IMR-90 (cell line): ENCODE results near the gene ZNF407. TPM values are rescaled to one million over a fixed set of nuclear protein-coding genes. Genes with fewer than 3 reads are reported as not detected.

ENCODE experiments used
- ATAC-seq: fragments of 200-7000 bp; cut with Tn5 transposase; 2 replicates; pipeline ENCODE4 v1.9.1; 2020; ENCODE audit warnings: low read depth, mild to moderate bottlenecking, moderate library complexity
- BruUV-seq: library from RNA; stranded (reverse); fragments of 400-500 nt; replicated peaks from 2 replicates; lab custom pipeline; 2021; lab: Mats Ljungman, UMichigan
- CTCF ChIA-PET: fragments of 300-600 bp; formaldehyde crosslinking; extraction: SDS; loops from one replicate; lab custom pipeline; 2021; ENCODE audit warnings: antibody characterized with exemption; lab: Yijun Ruan, JAX
- POLR2A ChIA-PET: fragments of 300-600 bp; sonication (Branson Sonifier 250); formaldehyde crosslinking; loops from one replicate; lab custom pipeline; 2022; ENCODE audit warnings: antibody characterized with exemption; ENCODE audit not compliant: unreplicated experiment; lab: Charles Lee
- DNase-seq: peaks from one replicate; pipeline ENCODE4 v3.0.0; 2013
- H2AFZ ChIP-seq: replicated peaks from 2 replicates; pipeline ENCODE3; 2013; ENCODE audit warnings: low read length, mild to moderate bottlenecking; ENCODE audit not compliant: poor library complexity
- H2AK5ac ChIP-seq: 2 replicates; pipeline ENCODE4 v1.6.1; 2013; ENCODE audit warnings: low read depth, low read length, inconsistent platforms
- H2AK9ac ChIP-seq: replicated peaks from 2 replicates; pipeline ENCODE3; 2013; ENCODE audit warnings: mild to moderate bottlenecking, low read depth, low read length, moderate library complexity; ENCODE audit not compliant: poor library complexity
- H2BK120ac ChIP-seq: 2 replicates; pipeline ENCODE4 v1.6.1; 2013; ENCODE audit warnings: low read depth, low read length, inconsistent platforms
- H2BK15ac ChIP-seq: 3 replicates; pipeline ENCODE4 v1.6.1; 2013; ENCODE audit warnings: low read depth, low read length, inconsistent platforms
- H2BK20ac ChIP-seq: 2 replicates; pipeline ENCODE4 v1.6.1; 2013; ENCODE audit warnings: low read depth, mild to moderate bottlenecking, inconsistent platforms, low read length, moderate library complexity
- H2BK5ac ChIP-seq: 2 replicates; pipeline ENCODE4 v1.6.1; 2013; ENCODE audit warnings: mild to moderate bottlenecking, low read depth, low read length, inconsistent platforms; ENCODE audit not compliant: poor library complexity, severe bottlenecking
- H3K14ac ChIP-seq: replicated peaks from 2 replicates; pipeline ENCODE4 v1.6.1; 2013; ENCODE audit warnings: low read depth, low read length, inconsistent platforms
- H3K18ac ChIP-seq: 2 replicates; pipeline ENCODE4 v1.6.1; 2013; ENCODE audit warnings: low read depth, low read length, control low read depth
- H3K23ac ChIP-seq: 2 replicates; pipeline ENCODE4 v1.6.1; 2013; ENCODE audit warnings: low read depth, low read length, inconsistent platforms
- H3K27ac ChIP-seq: 2 replicates; pipeline ENCODE4 v1.5.1; 2013; ENCODE audit warnings: mild to moderate bottlenecking, control low read depth, low read length; ENCODE audit not compliant: insufficient read depth
- H3K27me3 ChIP-seq: 2 replicates; pipeline ENCODE4 v1.6.1; 2013; ENCODE audit warnings: low read length; ENCODE audit not compliant: control insufficient read depth, insufficient read depth
- H3K36me3 ChIP-seq: 2 replicates; pipeline ENCODE4 v1.6.1; 2013; ENCODE audit warnings: low read length, mixed read lengths; ENCODE audit not compliant: control insufficient read depth, insufficient read depth
- H3K4ac ChIP-seq: 2 replicates; pipeline ENCODE4 v1.6.1; 2013; ENCODE audit warnings: low read depth, low read length, inconsistent platforms
- H3K4me1 ChIP-seq: 2 replicates; pipeline ENCODE4 v1.6.1; 2013; ENCODE audit warnings: low read length, mixed read lengths; ENCODE audit not compliant: control insufficient read depth, insufficient read depth
- H3K4me2 ChIP-seq: 2 replicates; pipeline ENCODE4 v1.6.1; 2013; ENCODE audit warnings: low read depth, mild to moderate bottlenecking, control low read depth, low read length, moderate library complexity
- H3K4me3 ChIP-seq: 2 replicates; pipeline ENCODE4 v1.5.1; 2013; ENCODE audit warnings: low read depth, mild to moderate bottlenecking, control low read depth, low read length, moderate library complexity; ENCODE audit not compliant: insufficient read depth
- H3K56ac ChIP-seq: 2 replicates; pipeline ENCODE4 v1.6.1; 2013; ENCODE audit warnings: low read length, inconsistent platforms; ENCODE audit not compliant: insufficient read depth; ENCODE audit errors: extremely low read depth
- H3K79me1 ChIP-seq, 2 experiments: 2 replicates each; pipeline ENCODE4 v1.6.1; 2013; ENCODE audit warnings: low read length in 2 of 2, inconsistent platforms in 1 of 2, low read depth in 1 of 2
- H3K9ac ChIP-seq: 2 replicates; pipeline ENCODE4 v1.6.1; 2013; ENCODE audit warnings: low read depth, low read length, control low read depth
- H3K9me1 ChIP-seq: 2 replicates; pipeline ENCODE4 v1.6.1; 2013; ENCODE audit warnings: low read length, inconsistent platforms; ENCODE audit not compliant: insufficient read depth
- H3K9me3 ChIP-seq: 2 replicates; pipeline ENCODE4 v1.6.1; 2013; ENCODE audit warnings: low read length; ENCODE audit not compliant: control insufficient read depth, insufficient read depth
- H4K20me1 ChIP-seq: 2 replicates; pipeline ENCODE4 v1.6.1; 2013; ENCODE audit warnings: low read length, inconsistent platforms; ENCODE audit not compliant: insufficient read depth
- H4K5ac ChIP-seq: 2 replicates; pipeline ENCODE4 v1.6.1; 2013; ENCODE audit warnings: mild to moderate bottlenecking, low read depth, low read length, control low read depth
- H4K8ac ChIP-seq, 2 experiments: 2 replicates each; pipeline ENCODE4 v1.6.1; 2013; ENCODE audit warnings: low read depth in 2 of 2, low read length in 2 of 2, control low read depth in 1 of 2, inconsistent platforms in 1 of 2
- H4K91ac ChIP-seq: 2 replicates; pipeline ENCODE4 v1.6.1; 2013; ENCODE audit warnings: low read depth, low read length, inconsistent platforms; ENCODE audit not compliant: insufficient read depth
- BHLHE40 ChIP-seq: fragments of 150-350 bp; IDR thresholded peaks from 2 replicates; pipeline ENCODE4 v1.6.1; 2016; ENCODE audit warnings: mild to moderate bottlenecking, low read depth, low read length
- CEBPB ChIP-seq: IDR thresholded peaks from 2 replicates; pipeline ENCODE4 v1.6.1; 2012; ENCODE audit warnings: low read depth, low read length, improper control_type of control experiment
- CHD1 ChIP-seq: IDR thresholded peaks from 2 replicates; pipeline ENCODE4 v1.6.1; 2012; ENCODE audit warnings: low read depth, low read length, improper control_type of control experiment
- ELK1 ChIP-seq: fragments of 150-350 bp; IDR thresholded peaks from 2 replicates; pipeline ENCODE4 v1.6.1; 2016; ENCODE audit warnings: low read depth, mild to moderate bottlenecking, low read length, moderate library complexity, borderline replicate concordance
- FOS ChIP-seq: fragments of 150-350 bp; IDR thresholded peaks from 2 replicates; pipeline ENCODE4 v1.6.1; 2016; ENCODE audit warnings: low read depth, low read length
- MAFK ChIP-seq: IDR thresholded peaks from 2 replicates; pipeline ENCODE4 v1.6.1; 2012; ENCODE audit warnings: low read depth, low read length, improper control_type of control experiment
- MAZ ChIP-seq: IDR thresholded peaks from 2 replicates; pipeline ENCODE4 v1.6.1; 2012; ENCODE audit warnings: low read depth, mild to moderate bottlenecking, low read length, improper control_type of control experiment, moderate library complexity, borderline replicate concordance
- MXI1 ChIP-seq: IDR thresholded peaks from 2 replicates; pipeline ENCODE4 v1.6.1; 2012; ENCODE audit warnings: low read depth, mild to moderate bottlenecking, low read length, moderate library complexity, borderline replicate concordance
- NFE2L2 ChIP-seq: fragments of 150-350 bp; IDR thresholded peaks from 2 replicates; pipeline ENCODE4 v1.6.1; 2016; ENCODE audit warnings: low read depth, mild to moderate bottlenecking, low read length
- POLR2A ChIP-seq: IDR thresholded peaks from 2 replicates; pipeline ENCODE4 v1.6.1; 2012; ENCODE audit warnings: mild to moderate bottlenecking, low read depth, low read length
- RAD21 ChIP-seq: IDR thresholded peaks from 2 replicates; pipeline ENCODE4 v1.6.1; 2012; ENCODE audit warnings: low read length, improper control_type of control experiment
- RCOR1 ChIP-seq: IDR thresholded peaks from 2 replicates; pipeline ENCODE4 v1.6.1; 2012; ENCODE audit warnings: mild to moderate bottlenecking, low read length, improper control_type of control experiment; ENCODE audit not compliant: insufficient replicate concordance
- RFX5 ChIP-seq: IDR thresholded peaks from 2 replicates; pipeline ENCODE4 v1.8.0; 2012; ENCODE audit warnings: low read depth, mild to moderate bottlenecking, low read length, moderate library complexity
- SMC3 ChIP-seq: fragments of 150-350 bp; IDR thresholded peaks from 2 replicates; pipeline ENCODE4 v1.6.1; 2016; ENCODE audit warnings: low read depth, mild to moderate bottlenecking, antibody characterized with exemption, low read length, moderate library complexity
- USF2 ChIP-seq: fragments of 150-350 bp; IDR thresholded peaks from 2 replicates; pipeline ENCODE4 v1.6.1; 2017; ENCODE audit warnings: mild to moderate bottlenecking, antibody characterized with exemption, low read length, low read depth
- WGBS, 2 experiments: methylation state at CpG; one replicate each; pipeline versions ENCODE4 v1.1.5 to v1.1.7; 2013; ENCODE audit warnings: missing lambda C conversion rate in 2 of 2; ENCODE audit not compliant: insufficient read length in 1 of 2; ENCODE audit errors: extremely low coverage in 2 of 2; 5-methylcytosine and 5-hydroxymethylcytosine counted together
- dilution Hi-C: fragments of 300-500 bp; cut with HindIII; formaldehyde crosslinking; loops from one replicate; pipeline ENCODE4 v1.14.3; 2018; ENCODE audit warnings: low sequenced_read_pairs; ENCODE audit not compliant: unreplicated experiment
- in situ Hi-C: fragments of 300-500 bp; cut with MboI; formaldehyde crosslinking; loops from 3 replicates; pipeline ENCODE4 v1.14.3; 2019; ENCODE audit warnings: low sequenced_read_pairs, inconsistent platforms, mixed read lengths
- intact Hi-C: fragments of 100-400 bp; cut with micrococcal nuclease; formaldehyde crosslinking; loops from 2 replicates; pipeline ENCODE4 v1.10.0; 2022
- polyA plus RNA-seq, 3 experiments: library from polyadenylated mRNA; depleted of rRNA; stranded (reverse); fragments of >200 nt; gene quantifications; 2 replicates each; pipeline ENCODE4 v1.2.3, GENCODE V29; 2012; ENCODE audit warnings: low replicate concordance in 1 of 3
- total RNA-seq: library from RNA; depleted of rRNA; stranded (reverse); fragments of >200 nt; gene quantifications from 2 replicates; pipeline ENCODE4 v1.2.3, GENCODE V29; 2012

ZNF407 gene
- total and polyA plus RNA-seq, 2 of the 4 experiments (the other 2 are of a cell fraction) = 3.1 to 20.1 TPM

DNA sequence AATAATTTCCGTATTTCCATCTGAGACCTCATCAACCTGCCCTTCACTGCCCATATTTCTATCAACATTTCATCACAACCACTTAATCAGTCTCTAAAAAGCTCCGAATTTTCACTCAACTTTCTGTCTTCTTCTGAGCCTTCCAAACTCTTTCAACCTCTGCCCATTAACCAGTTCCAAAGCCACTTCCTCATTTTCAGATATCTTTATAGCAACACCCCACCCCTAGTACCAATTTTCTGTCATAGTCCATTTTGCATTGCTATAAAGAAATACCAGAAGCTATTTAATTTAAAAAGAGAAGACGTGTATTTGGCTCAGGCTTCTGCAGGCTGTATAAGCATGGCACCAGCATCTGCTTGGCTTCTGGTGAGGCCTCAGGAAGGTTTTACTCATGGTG lies 504.2 kb downstream of the ZNF407 start:
- Histone ChIP-seq H2AK9ac (no peak overlapping the region), H4K8ac (no peak overlapping the region), H4K91ac (no peak overlapping the region), H2BK5ac (no peak overlapping the region), H3K36me3 (no peaks in the 10 kb centered on the region), H2AFZ (no peak overlapping the region), H3K4me2 (no peak overlapping the region), H2BK20ac (no peak overlapping the region), H3K79me1 (no peaks in the 10 kb centered on the region), H3K27me3 (no peaks in the 10 kb centered on the region; the same call in 1 of the 2 replicates), H3K9me1 (no peaks in the 10 kb centered on the region), H4K5ac (no peak overlapping the region), H3K27ac (no peak overlapping the region), H3K56ac (no peak overlapping the region), H3K9ac (no peak overlapping the region), H3K4me1 (no peaks in the 10 kb centered on the region), H3K4ac (no peak overlapping the region), H3K23ac (no peak overlapping the region), H3K18ac (no peak overlapping the region), H2AK5ac (no peak overlapping the region), H3K9me3 (peaks cover 2% of the 10 kb centered on the region), H4K20me1 (no peaks in the 10 kb centered on the region), H3K4me3 (no peak overlapping the region), H2BK15ac (no peak overlapping the region), H3K14ac (no peak overlapping the region), H2BK120ac (no peak overlapping the region)
- dilution Hi-C loops = no loop called here
- BruUV-seq = no TSS peak
- intact Hi-C loops = loop anchor here (10.0 kb wide), 1 partner anchor 1243 kb away; no protein-coding TSS in a partner anchor
- ATAC-seq (no peak), DNase-seq (no peak)
- ChIA-PET CTCF (no interaction called here), POLR2A (no interaction called here)
- TF ChIP-seq MXI1 (no peak), RAD21 (no peak), RFX5 (no peak), ELK1 (no peak), BHLHE40 (no peak), CEBPB (no peak), FOS (no peak), NFE2L2 (no peak), SMC3 (no peak), USF2 (no peak), RCOR1 (no peak), CHD1 (no peak), MAFK (no peak), MAZ (no peak), POLR2A (no peak)
- WGBS, 2 experiments = 13% methylated on average over 1 of the region's 3 CpGs; no CpG with 5 or more reads in 1 of the 2 experiments
- in situ Hi-C loops = no loop called here
